ENCODE data around the gene FARP2.

FARP2 gene

GRCh38 chr2:241458687-241459086 is 102.6 kb downstream of the FARP2 start:
- POLR2A ChIA-PET: no interaction called here
- peaks cover 0 to 8% of the 10 kb centered on the region in 2 experiments; a peak in 1 of 3 replicates for H3K36me3 ChIP-seq (ENCODE audit: control insufficient read depth in 2 of 2, insufficient read depth in 1 of 2, low read length in 2 of 2)
- CTCF ChIA-PET: no interaction called here
- TF ChIP-seq ZNF157 (tag by site-specific recombination; IDR thresholded peaks at IDR 0.05) (no peak), ZNF18 (tag by site-specific recombination; IDR thresholded peaks at IDR 0.05) (no peak), ZNF311 (tag by site-specific recombination; IDR thresholded peaks at IDR 0.05; ENCODE audit: borderline replicate concordance) (no peak), ZNF530 (tag by site-specific recombination; IDR thresholded peaks at IDR 0.05; ENCODE audit: low read depth) (no peak), ZNF202 (tag by site-specific recombination; IDR thresholded peaks at IDR 0.05; ENCODE audit: borderline replicate concordance) (no peak), TRIM28 (IDR thresholded peaks at IDR 0.05; ENCODE audit: borderline replicate concordance, low read length) (no peak), ZSCAN16 (tag by site-specific recombination; IDR thresholded peaks at IDR 0.05) (no peak), ZNF529 (tag by site-specific recombination; IDR thresholded peaks at IDR 0.05; ENCODE audit: insufficient replicate concordance) (no peak)
- no peaks in the 10 kb centered on the region for H3K4me1 ChIP-seq (ENCODE audit: control insufficient read depth, insufficient read depth, low read length)
- H3K27ac ChIP-seq (ENCODE audit: extremely low read depth, low read depth, low read length): no peak overlapping the region
- no peak overlapping the region for H3K4me3 ChIP-seq (ENCODE audit: low read depth, low read length)
- no peaks in the 10 kb centered on the region for H3K9me3 ChIP-seq (ENCODE audit: control insufficient read depth, insufficient read depth, low read depth, low read length)

GRCh38 chr2:241459520-241459919 is 103.4 kb downstream of the FARP2 start:
- H3K4me1 ChIP-seq (ENCODE audit: control insufficient read depth, insufficient read depth, low read length): no peaks in the 10 kb centered on the region
- CTCF ChIA-PET: no interaction called here
- H3K27ac ChIP-seq (ENCODE audit: extremely low read depth, low read depth, low read length): no peak overlapping the region
- no peaks in the 10 kb centered on the region for H3K9me3 ChIP-seq (ENCODE audit: control insufficient read depth, insufficient read depth, low read depth, low read length)
- TF ChIP-seq SCRT2 (tag by site-specific recombination; IDR thresholded peaks at IDR 0.05): no peak
- no peak for TF ChIP-seq ZFP3 (tag by site-specific recombination; IDR thresholded peaks at IDR 0.05; ENCODE audit: low read depth)
- no peak for TF ChIP-seq GFI1B (tag by site-specific recombination; IDR thresholded peaks at IDR 0.05)
- TF ChIP-seq ZNF175 (tag by site-specific recombination; IDR thresholded peaks at IDR 0.05): no peak
- TF ChIP-seq ZNF132 (tag by site-specific recombination; IDR thresholded peaks at IDR 0.05; ENCODE audit: borderline replicate concordance): no peak
- TF ChIP-seq ZNF830 (tag by site-specific recombination; IDR thresholded peaks at IDR 0.05; ENCODE audit: low read depth): no peak
- no peak for TF ChIP-seq ZNF600 (tag by site-specific recombination; IDR thresholded peaks at IDR 0.05)
- no peak for TF ChIP-seq YY1 (tag by site-specific recombination; IDR thresholded peaks at IDR 0.05)
- no peak for TF ChIP-seq SP2 (tag by site-specific recombination; IDR thresholded peaks at IDR 0.05)
- no peak for TF ChIP-seq ZNF843 (tag by site-specific recombination; IDR thresholded peaks at IDR 0.05)
- no peak for TF ChIP-seq ZBTB48 (tag by site-specific recombination; IDR thresholded peaks at IDR 0.05)
- no peak for TF ChIP-seq ZNF548 (tag by site-specific recombination; IDR thresholded peaks at IDR 0.05)
- no peak for TF ChIP-seq GLIS2 (tag by site-specific recombination; IDR thresholded peaks at IDR 0.05)
- no peak for TF ChIP-seq SP3 (tag by site-specific recombination; IDR thresholded peaks at IDR 0.05)
- TF ChIP-seq ZNF138 (tag by site-specific recombination; IDR thresholded peaks at IDR 0.05; ENCODE audit: borderline replicate concordance): no peak
- no peak for TF ChIP-seq PATZ1 (tag by site-specific recombination; IDR thresholded peaks at IDR 0.05)
- no peak overlapping the region for H3K4me3 ChIP-seq (ENCODE audit: low read depth, low read length)
- POLR2A ChIA-PET: interaction anchor here (0.7 kb wide), 1 partner anchor 7 kb away, joined by 4 read pairs; no protein-coding TSS in a partner anchor
- peaks cover 0 to 11% of the 10 kb centered on the region in 2 experiments; a peak in 1 of 3 replicates for H3K36me3 ChIP-seq (ENCODE audit: control insufficient read depth in 2 of 2, insufficient read depth in 1 of 2, low read length in 2 of 2)

Data from HEK293 (cell line).